Brain pericyte (primary cell): ENCODE data around the gene ITPK1.

Source experiments
- DNase-seq: peaks from one replicate; pipeline ENCODE4 v3.0.0-alpha.2; 2012; ENCODE audit warnings: low read depth, low spot score

Gene ITPK1

GRCh38 chr14:92890830-92891588, 224.7 kb downstream of the ITPK1 start:
- DNase-seq: no peak

GRCh38 chr14:92888896-92889295, 226.8 kb downstream of the ITPK1 start:
- DNase-seq: no peak

- no peak for DNase-seq
Measured at GRCh38 chr14:92887157-92887556, 228.6 kb downstream of the ITPK1 start.
